ENCODE data around the gene SLAMF7.

DNA sequence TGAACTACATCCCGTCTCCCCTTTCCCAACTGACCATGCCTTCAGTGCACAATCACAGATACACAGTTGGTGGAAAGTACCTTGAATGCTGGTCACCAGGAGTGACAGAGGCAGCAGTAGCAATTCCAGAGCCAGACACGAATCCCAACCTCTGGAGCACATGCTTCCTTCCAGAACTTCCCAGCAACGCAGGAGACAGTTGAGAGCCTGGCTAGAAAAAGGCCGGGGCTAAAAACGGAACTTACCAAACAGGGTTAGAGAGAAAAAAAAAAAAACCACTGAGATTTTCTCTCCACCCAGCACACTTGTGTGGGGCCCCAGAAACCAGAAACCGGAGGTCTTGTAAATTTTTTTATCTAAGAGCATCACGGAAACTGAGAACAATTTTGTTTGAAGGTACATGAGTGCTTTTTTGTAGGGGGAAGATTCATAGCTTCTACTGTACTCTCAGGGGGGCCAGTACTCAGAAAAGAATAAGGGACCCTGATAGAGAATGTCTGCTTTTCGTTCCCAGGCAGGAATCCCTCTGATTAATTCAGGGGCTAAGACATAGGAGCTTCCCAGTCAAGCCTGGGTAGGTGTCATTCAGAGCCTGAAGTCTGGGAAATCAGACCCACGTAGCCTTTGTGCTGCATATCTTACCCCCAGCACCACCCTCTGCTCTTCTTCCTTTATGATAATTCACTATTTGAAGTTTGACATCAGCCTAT lies 27.3 kb upstream of the SLAMF7 start, which contains the start of gene CD48:
- TF ChIP-seq POLR2A (IDR thresholded peaks at IDR 0.05; ENCODE audit: low read length) (no peak), GATA1 (IDR thresholded peaks at IDR 0.05; ENCODE audit: low read depth, low read length) (no peak)

Data from erythroblast (primary cell).